Subcutaneous preadipocyte (primary cell): ENCODE data around the gene TEDDM1. TPM values are rescaled to one million over a fixed set of nuclear protein-coding genes. Genes with fewer than 3 reads are reported as not detected.

Experiments used
- total RNA-seq: library from RNA; depleted of rRNA; stranded (reverse); fragments of >200 nt; gene quantifications from 2 replicates; pipeline ENCODE4 v1.2.3, GENCODE V29; 2012

The TEDDM1 gene, protein sequence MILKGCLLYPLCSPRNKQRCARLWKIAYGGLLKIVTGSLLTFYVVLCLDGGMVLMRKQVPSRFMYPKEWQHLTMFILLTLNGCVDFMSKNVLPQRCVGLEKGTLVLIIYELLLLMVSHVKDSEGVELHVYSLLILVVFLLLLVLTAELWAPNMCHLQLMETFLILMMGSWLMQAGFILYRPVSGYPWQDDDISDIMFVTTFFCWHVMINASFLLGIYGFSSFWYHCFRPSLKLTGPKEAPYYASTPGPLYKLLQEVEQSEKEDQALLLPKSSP
- total RNA-seq: not detected in 2 replicates

DNA sequence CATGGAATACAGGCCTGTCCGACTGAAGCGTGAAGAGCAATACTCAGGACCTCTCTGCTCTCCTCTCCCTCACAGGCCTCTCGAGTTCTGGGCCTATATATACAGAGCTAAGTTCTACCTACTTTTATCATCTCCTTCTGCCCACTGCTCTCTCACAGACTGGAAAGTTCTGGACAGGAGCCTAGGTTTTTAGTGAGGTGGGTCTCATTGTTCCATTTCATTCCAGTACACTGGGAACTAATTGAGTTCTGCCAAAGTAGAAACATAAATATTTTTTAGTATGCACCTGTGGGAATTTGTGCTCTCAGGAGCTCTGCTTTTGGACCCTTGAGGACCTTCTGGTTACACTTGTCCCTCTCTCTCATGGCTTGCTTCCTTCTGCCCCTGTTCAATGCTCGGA, at the start of gene TEDDM1:
TSS of gene TEDDM1 (minus strand) at position 101 of the 400 bp plus-strand sequence. CDS start 182 bp downstream, outside the sequence.

DNA sequence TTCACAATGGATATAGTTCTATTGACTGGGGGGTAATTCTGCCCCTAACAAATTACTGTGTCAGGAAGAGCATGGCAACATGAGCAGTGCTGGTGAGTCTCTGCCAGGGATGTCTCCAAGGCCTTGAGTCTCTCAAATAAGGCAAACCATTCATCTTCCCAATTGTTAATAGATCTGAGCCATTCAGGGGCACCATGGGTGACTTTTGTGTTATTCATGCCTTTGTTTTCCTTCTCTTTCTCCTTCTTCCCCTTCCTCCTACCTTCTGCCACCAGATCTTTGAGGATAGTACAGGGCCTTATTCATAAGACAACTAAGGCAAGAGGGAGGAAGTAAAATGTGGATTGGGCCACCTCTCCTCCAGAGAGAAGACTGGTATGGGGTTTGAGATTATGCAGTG, 49.6 kb upstream of the TEDDM1 start, which contains the start of gene RGSL1:
TSS of gene RGSL1 (plus strand) at position 60 of the 400 bp plus-strand sequence. CDS start at position 80, 20 bp downstream.

GRCh38 chr1:182391362-182392049, 9.0 kb downstream of the TEDDM1 start, which contains the start of gene GLUL:
TSS of gene GLUL (minus strand) at chr1:182391790. CDS start at chr1:182388737, 3,053 bp downstream.

Other genes with a start within 250 kb of the TEDDM1 start
- gene GLUL, start 8.9 kb downstream of the TEDDM1 start, total RNA-seq: 391 and 545 TPM in 2 replicates
- gene RGSL1, start 49.5 kb upstream of the TEDDM1 start, total RNA-seq: not detected in 2 replicates
- gene RNASEL, start 188.6 kb upstream of the TEDDM1 start, total RNA-seq: 4.1 and 7.7 TPM in 2 replicates
- gene RGS16, start 203.7 kb upstream of the TEDDM1 start, total RNA-seq: 0.20 and 0.37 TPM in 2 replicates